GM06990 (cell line): ENCODE data around the gene FXN.

Experiments
- DNase-seq: peaks from one replicate; pipeline ENCODE4 v3.0.0-alpha.2; 2011; ENCODE audit not compliant: insufficient read length; ENCODE audit errors: extremely low read depth
- H3K27me3 ChIP-seq: replicated peaks from 2 replicates; pipeline ENCODE4 v1.6.0; 2011; ENCODE audit warnings: low read length; ENCODE audit not compliant: control insufficient read depth, insufficient read depth
- H3K36me3 ChIP-seq: 2 replicates; pipeline ENCODE4 v1.5.1; 2011; ENCODE audit warnings: low read length; ENCODE audit not compliant: control insufficient read depth, insufficient read depth
- H3K4me3 ChIP-seq: replicated peaks from 2 replicates; pipeline ENCODE4 v1.5.1; 2011; ENCODE audit warnings: low read depth, mild to moderate bottlenecking, control low read depth, low read length
- CTCF ChIP-seq: IDR thresholded peaks from 2 replicates; pipeline ENCODE4 v1.5.1; 2011; ENCODE audit warnings: low read length, control low read depth, mild to moderate bottlenecking, inconsistent platforms; ENCODE audit not compliant: insufficient read depth, poor library complexity, severe bottlenecking

FXN gene

DNA sequence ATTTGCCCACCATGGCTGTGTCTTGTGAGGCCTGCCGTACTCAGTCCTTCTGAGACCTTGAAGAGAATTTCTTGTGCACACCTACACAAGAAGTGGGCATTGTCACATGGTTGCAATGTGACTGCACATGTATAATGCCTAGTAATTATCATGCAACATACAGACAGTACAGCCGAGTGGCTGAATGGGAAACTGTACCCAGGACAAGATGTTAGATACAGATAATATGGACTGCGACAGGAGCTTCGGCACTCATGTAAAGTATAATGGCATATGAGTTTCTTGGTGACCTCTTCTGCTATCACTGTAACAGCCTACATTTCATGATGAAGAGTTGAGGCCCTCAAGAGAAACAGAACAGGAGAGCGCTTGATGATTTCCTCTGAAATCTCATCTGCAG is 16.8 kb upstream of the FXN start:
- no peak for TF ChIP-seq CTCF
- Histone ChIP-seq H3K4me3 (no peak overlapping the region), H3K27me3 (no peaks in the 10 kb centered on the region), H3K36me3 (no peaks in the 10 kb centered on the region)
- no peak for DNase-seq

GRCh38 chr9:69019808-69020207 is 15.7 kb upstream of the FXN start:
- no peaks in the 10 kb centered on the region for H3K27me3 ChIP-seq
- no peak for DNase-seq
- no peak overlapping the region for H3K4me3 ChIP-seq
- no peak for TF ChIP-seq CTCF
- no peaks in the 10 kb centered on the region for H3K36me3 ChIP-seq

- DNase-seq, result no peak
- H3K4me3 ChIP-seq, result no peak overlapping the region
- no peaks in the 10 kb centered on the region for H3K36me3 ChIP-seq
- TF ChIP-seq CTCF, result no peak
- H3K27me3 ChIP-seq, result no peaks in the 10 kb centered on the region
Observed at GRCh38 chr9:69020301-69021145, 15.0 kb upstream of the FXN start.

DNA sequence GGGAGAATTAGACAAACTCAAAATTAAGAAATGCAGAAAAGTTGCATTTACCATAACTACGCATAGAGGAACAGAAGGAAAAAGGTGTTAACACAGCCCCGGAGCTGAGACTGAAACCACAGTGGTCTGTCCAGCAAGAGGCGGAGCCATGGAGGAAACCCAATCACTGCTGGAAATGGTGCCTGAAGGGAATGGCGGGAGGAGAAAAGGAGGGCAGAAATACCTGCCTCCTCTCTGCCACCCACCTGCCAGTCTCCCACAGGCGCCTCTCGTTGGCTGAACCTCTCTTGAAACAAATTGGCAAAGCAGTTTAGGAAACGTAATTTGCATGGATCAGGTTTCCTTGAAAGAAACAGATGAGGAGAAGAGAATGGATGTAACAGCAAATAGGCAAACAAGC is 11.9 kb upstream of the FXN start:
- TF ChIP-seq CTCF, result no peak
- H3K27me3 ChIP-seq, result no peaks in the 10 kb centered on the region; the same call in 1 of the 2 replicates
- no peak overlapping the region for H3K4me3 ChIP-seq
- no peak for DNase-seq
- H3K36me3 ChIP-seq, result no peaks in the 10 kb centered on the region

DNA sequence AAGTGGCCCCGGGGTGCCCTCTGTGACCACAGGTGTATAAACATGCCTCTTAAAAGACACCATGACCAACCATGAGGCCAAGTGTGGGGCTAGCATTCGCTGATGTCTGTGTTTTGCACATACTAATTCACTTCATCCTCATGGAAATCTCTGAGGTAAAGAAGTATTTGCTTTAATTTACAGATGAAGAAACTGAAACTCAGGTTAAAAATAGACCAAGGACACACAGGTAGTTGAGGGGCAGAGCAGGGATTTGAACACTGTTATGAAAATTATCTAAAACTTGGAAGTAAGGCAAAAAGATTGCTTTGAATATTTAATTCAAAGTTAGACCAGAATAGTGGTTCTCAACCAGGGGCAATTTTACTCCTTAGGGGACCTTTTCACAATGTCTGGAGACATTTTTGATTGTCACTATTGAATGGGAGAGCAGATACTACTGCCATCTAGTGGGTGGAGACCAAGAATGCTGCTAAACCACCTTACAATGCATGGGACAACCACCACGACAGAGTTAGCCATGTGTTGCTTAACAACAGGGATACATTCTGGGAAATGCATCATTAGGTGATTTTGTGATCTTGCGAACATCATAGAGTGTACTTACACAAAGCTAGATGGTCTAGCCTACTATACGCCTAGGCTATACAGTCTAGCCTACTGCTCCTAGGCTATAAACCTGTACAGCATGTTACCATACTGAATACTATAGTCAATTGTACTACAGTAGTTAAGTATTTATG is 8.0 kb upstream of the FXN start:
- TF ChIP-seq CTCF, result peak; percentile 73
- Histone ChIP-seq H3K4me3 (no peak overlapping the region), H3K27me3 (no peaks in the 10 kb centered on the region; the same call in 1 of the 2 replicates), H3K36me3 (no peaks in the 10 kb centered on the region)
- no peak for DNase-seq
